GM12878 (cell line): ENCODE measurements around the gene ARF3. TPM values are rescaled to one million over a fixed set of nuclear protein-coding genes. Genes with fewer than 3 reads are reported as not detected.
A peak's percentile ranks its signal among the peaks of the same experiment; 100 is the strongest.

ENCODE experiments used
- ATAC-seq: fragments of 200-7000 bp; cut with Tn5 transposase; 3 replicates; pipeline ENCODE4 v1.9.1; 2020; ENCODE audit warnings: mild to moderate bottlenecking, moderate library complexity
- BruUV-seq: library from RNA; stranded (reverse); fragments of 400-500 nt; replicated peaks from 2 replicates; lab custom pipeline; 2021; lab: Mats Ljungman, UMichigan
- CTCF ChIA-PET: fragments of 300-600 bp; sonication (Branson Sonifier 250); formaldehyde crosslinking; extraction: SDS; loops from one replicate; lab custom pipeline; 2021; ENCODE audit warnings: inconsistent platforms; lab: Yijun Ruan, JAX
- POLR2A ChIA-PET: fragments of 350-600 bp; formaldehyde crosslinking; extraction: SDS; loops from one replicate; lab custom pipeline; 2021; ENCODE audit warnings: inconsistent platforms; lab: Charles Lee
- RAD21 ChIA-PET: fragments of 300-600 bp; sonication (Branson Sonifier 250); formaldehyde crosslinking; loops from one replicate; lab custom pipeline; 2023; ENCODE audit warnings: antibody characterized with exemption; ENCODE audit not compliant: unreplicated experiment; lab: Charles Lee
- SMC1A ChIA-PET: fragments of 300-600 bp; sonication (Branson Sonifier 250); formaldehyde crosslinking; loops from one replicate; lab custom pipeline; 2023; ENCODE audit not compliant: unreplicated experiment, uncharacterized antibody; lab: Charles Lee
- DNase-seq: peaks from one replicate; pipeline ENCODE4 v3.0.0-alpha.2; 2011; ENCODE audit warnings: low read depth, low spot score
- FAIRE-seq: peaks from 3 replicates; lab custom pipeline; 2011; peaks lifted over from hg19 to GRCh38; lab: Jason Lieb, UNC
- H2AFZ ChIP-seq: 2 replicates; pipeline ENCODE4 v1.6.0; 2011; ENCODE audit warnings: low read depth, low read length, control low read depth; ENCODE audit not compliant: control insufficient read depth
- H3K27ac ChIP-seq: 2 replicates; pipeline ENCODE4 v1.5.1; 2011; ENCODE audit warnings: control low read depth; ENCODE audit not compliant: control insufficient read depth, insufficient read depth
- H3K27me3 ChIP-seq, 2 experiments: replicated peaks in 1 of 2; 2 replicates each; pipeline versions ENCODE4 v1.6.0 to v1.6.1; 2011; ENCODE audit warnings: low read length in 1 of 2; ENCODE audit not compliant: control insufficient read depth in 2 of 2, insufficient read depth in 2 of 2
- H3K36me3 ChIP-seq, 2 experiments: 2 replicates each; pipeline ENCODE4 v1.5.1; 2011; ENCODE audit warnings: low read length in 1 of 2; ENCODE audit not compliant: control insufficient read depth in 2 of 2, insufficient read depth in 2 of 2
- H3K4me1 ChIP-seq: 2 replicates; pipeline ENCODE4 v1.6.1; 2011; ENCODE audit warnings: mild to moderate bottlenecking, low read length, moderate library complexity, mixed read lengths; ENCODE audit not compliant: control insufficient read depth, insufficient read depth
- H3K4me2 ChIP-seq: 2 replicates; pipeline ENCODE4 v1.6.0; 2011; ENCODE audit warnings: control low read depth; ENCODE audit not compliant: control insufficient read depth, insufficient read depth
- H3K4me3 ChIP-seq: fragments of 200-600 bp; sonication (generic); 2 replicates; pipeline ENCODE4 v1.5.1; 2016
- H3K79me2 ChIP-seq: 2 replicates; pipeline ENCODE4 v1.6.0; 2011; ENCODE audit warnings: low read length; ENCODE audit not compliant: control insufficient read depth, insufficient read depth
- H3K9ac ChIP-seq: 2 replicates; pipeline ENCODE4 v1.8.0; 2011; ENCODE audit warnings: low read length, control low read depth, mixed read lengths; ENCODE audit not compliant: control insufficient read depth, insufficient read depth
- H3K9me3 ChIP-seq: replicated peaks from 3 replicates; pipeline ENCODE4 v1.5.1; 2011; ENCODE audit warnings: mild to moderate bottlenecking, low read length; ENCODE audit not compliant: control insufficient read depth, insufficient read depth
- H4K20me1 ChIP-seq: 2 replicates; pipeline ENCODE4 v1.6.0; 2011; ENCODE audit not compliant: control insufficient read depth, insufficient read depth
- CREB1 ChIP-seq: IDR thresholded peaks from 2 replicates; pipeline ENCODE4 v1.6.1; 2012; ENCODE audit warnings: low read depth, mild to moderate bottlenecking, inconsistent platforms
- IKZF2 ChIP-seq, 2 experiments: fragments of 450-650 bp; IDR thresholded peaks; 2 replicates each; pipeline ENCODE4 v1.6.1; 2017; ENCODE audit warnings: mild to moderate bottlenecking in 2 of 2, moderate library complexity in 2 of 2
- TCF12 ChIP-seq: IDR thresholded peaks from 2 replicates; pipeline ENCODE4 v1.6.1; 2011; ENCODE audit warnings: low read depth, mild to moderate bottlenecking, low read length
- TCF3 ChIP-seq: IDR thresholded peaks from 2 replicates; pipeline ENCODE4 v1.6.1; 2012; ENCODE audit warnings: low read depth, mild to moderate bottlenecking, low read length, borderline replicate concordance; ENCODE audit not compliant: insufficient read depth
- YY1 ChIP-seq: IDR thresholded peaks from 2 replicates; pipeline ENCODE4 v1.6.1; 2011; ENCODE audit warnings: low read depth, mild to moderate bottlenecking, low read length
- ZNF384 ChIP-seq: IDR thresholded peaks from 2 replicates; pipeline ENCODE4 v1.6.1; 2012; ENCODE audit warnings: low read depth, mild to moderate bottlenecking, low read length, improper control_type of control experiment, borderline replicate concordance
- WGBS: methylation state at CpG from one replicate; pipeline ENCODE4 v1.1.6; 2016; ENCODE audit warnings: low lambda C conversion rate; ENCODE audit not compliant: insufficient replicate concordance, insufficient coverage; ENCODE audit errors: missing lambda C conversion rate; 5-methylcytosine and 5-hydroxymethylcytosine counted together
- in situ Hi-C: fragments of 300-500 bp; cut with MboI; formaldehyde crosslinking; loops from 9 replicates; pipeline ENCODE4 v1.14.3; 2018; ENCODE audit warnings: mixed read lengths
- intact Hi-C: fragments of 100-400 bp; cut with micrococcal nuclease; formaldehyde crosslinking; loops from one replicate; pipeline ENCODE4 v1.14.2; 2022; ENCODE audit not compliant: unreplicated experiment
- polyA plus RNA-seq, 11 experiments: library from polyadenylated mRNA; depleted of rRNA in 4 of 11; unstranded in 6 of 11; stranded (reverse) in 5 of 11; fragments of >200 nt; fragmentation: Nextera tagmentation in 4 of 11; fragmentation: Illumina TruSeq in 1 of 11; extraction: Ambion mirVana in 4 of 11; extraction: Trizol in 1 of 11; gene quantifications; 1 replicate in 1 of 11; 2 replicates in 10 of 11; pipeline versions ENCODE4 v1.2.1 to v1.2.3, GENCODE V29; 2011 to 2016; ENCODE audit warnings: inconsistent platforms in 2 of 11, missing spikeins in 2 of 11, low read depth in 1 of 11
- total RNA-seq, 4 experiments: library from RNA; depleted of rRNA in 3 of 4; stranded (reverse); fragments of >200 nt in 3 of 4; fragmentation: Illumina TruSeq in 1 of 4; extraction: Trizol in 1 of 4; gene quantifications; 2 replicates each; pipeline versions ENCODE4 v1.2.1 to v1.2.3, GENCODE V29; 2013 to 2021

ARF3 gene
- total and polyA plus RNA-seq, 10 of the 15 experiments (the other 5 are each of a cell fraction or from before 2014, with no cell fraction given): 8.7 to 263 (median 74.4) TPM

GRCh38 chr12:48969160-48969771, 12.0 kb upstream of the ARF3 start:
- intact Hi-C loops: no loop called here
- in situ Hi-C loops: no loop called here
- H3K27ac ChIP-seq: no peak overlapping the region
- ChIA-PET CTCF (interaction anchor here (0.6 to 7.1 kb wide), 22 partner anchors 9 to 175 kb away, joined by 3 to 65 read pairs (median 4); partner anchors contain the start of genes ARF3, FKBP11 and WNT1), POLR2A (interaction anchor here (1.0 to 7.4 kb wide), 4 partner anchors 9 to 29 kb away, joined by 3 to 86 read pairs (median 8); partner anchors contain the start of genes ARF3 and WNT1), RAD21 (interaction anchor here (0.7 to 4.3 kb wide), 10 partner anchors 8 to 141 kb away, joined by 3 to 35 read pairs (median 6); partner anchors contain the start of genes ARF3, DDX23, FKBP11 and LMBR1L), SMC1A (interaction anchor here (0.6 to 3.8 kb wide), 12 partner anchors 8 to 104 kb away, joined by 3 to 18 read pairs (median 6); partner anchors contain the start of genes ARF3, FKBP11, RND1 and WNT1)
- TF ChIP-seq YY1 (0 out of 2 replicates have a peak, but pooled peaks have one; percentile 12), TCF3 (0 out of 2 replicates have a peak, but pooled peaks have one; percentile 18), TCF12 (peak; percentile 74; the same call in 1 of the 2 replicates), ZNF384 (no peak), CREB1 (no peak), IKZF2 (IDR thresholded peaks at IDR 0.05) (0 out of 4 replicates have a peak, but pooled peaks of 1 of the 2 experiments have one; percentile 1)
- peaks cover 47% of the 10 kb centered on the region for H3K4me1 ChIP-seq
- no peak overlapping the region for H3K4me3 ChIP-seq
- DNase-seq (no peak), ATAC-seq (peak; percentile 12; the same call in 2 of the 3 replicates), FAIRE-seq (no peak)
- no TSS peak for BruUV-seq
- no peaks in the 10 kb centered on the region for H3K79me2 ChIP-seq
- peaks cover 18 to 30% of the 10 kb centered on the region in 2 experiments for H3K27me3 ChIP-seq
- peak overlapping the region; percentile 84; the same call in 1 of the 2 replicates for H3K4me2 ChIP-seq
- H3K9me3 ChIP-seq: no peaks in the 10 kb centered on the region
- no peak overlapping the region for H2AFZ ChIP-seq
- H3K9ac ChIP-seq: no peak overlapping the region
- WGBS: 39% methylated on average over 8 of the region's 8 CpGs
- no peaks in the 10 kb centered on the region for H3K36me3 ChIP-seq
- H4K20me1 ChIP-seq: no peaks in the 10 kb centered on the region
